ENCODE data around the gene CFL1.
A peak's percentile ranks its signal among the peaks of the same experiment; 100 is the strongest.

The CFL1 gene

DNA sequence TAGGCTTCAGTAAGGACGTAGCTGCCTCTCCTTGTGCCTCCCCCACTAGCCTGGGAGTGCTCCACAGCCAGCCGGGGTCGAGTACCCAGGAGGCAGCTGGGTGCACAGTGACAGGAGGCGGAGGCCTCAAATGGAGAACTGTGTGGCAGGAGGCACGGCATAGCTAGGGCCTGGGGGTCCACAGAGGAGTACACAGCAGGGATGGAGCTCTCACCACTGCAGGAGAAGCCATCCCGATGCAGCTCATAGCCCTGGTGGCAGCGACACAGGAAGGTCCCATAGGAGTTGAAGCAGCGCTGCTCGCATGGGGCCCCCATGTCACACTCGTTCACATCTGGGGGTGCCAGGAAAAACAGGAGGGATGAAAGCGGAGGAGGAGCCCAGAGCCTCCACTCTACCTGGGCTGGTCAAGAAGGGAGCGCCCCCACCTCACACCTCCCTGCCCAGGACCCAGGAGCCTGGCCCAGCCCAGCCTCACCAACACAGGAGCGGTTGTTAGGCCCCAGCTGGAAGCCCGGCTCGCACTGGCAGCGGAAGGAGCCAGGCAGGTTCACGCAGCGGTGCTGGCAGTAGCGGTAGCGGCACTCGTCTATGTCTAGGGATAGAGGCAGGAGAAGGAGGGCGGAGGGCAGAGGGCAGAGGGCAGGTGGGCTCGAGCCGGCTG lies 11.8 kb upstream of the CFL1 start:
- no peak for DNase-seq

DNA sequence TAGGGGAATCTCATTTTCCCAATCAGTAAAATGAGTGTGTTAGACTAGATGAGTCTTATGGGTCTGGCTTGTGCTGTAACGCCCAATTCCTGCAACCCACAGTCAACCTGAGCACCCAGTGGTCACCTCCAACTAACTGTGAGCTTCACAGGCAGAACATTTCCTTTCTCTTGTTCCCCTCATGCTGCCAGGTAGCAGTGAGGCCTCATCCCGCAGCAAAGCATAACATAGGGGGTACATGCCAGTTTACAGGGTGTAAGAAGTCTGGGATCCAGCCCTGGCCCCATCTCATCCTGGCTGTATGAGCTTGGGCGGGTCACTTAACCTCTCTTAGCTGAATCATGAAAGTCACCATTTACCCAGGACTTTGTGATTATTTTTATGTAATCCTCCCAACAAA lies 10.9 kb upstream of the CFL1 start:
- no peak for DNase-seq

DNA sequence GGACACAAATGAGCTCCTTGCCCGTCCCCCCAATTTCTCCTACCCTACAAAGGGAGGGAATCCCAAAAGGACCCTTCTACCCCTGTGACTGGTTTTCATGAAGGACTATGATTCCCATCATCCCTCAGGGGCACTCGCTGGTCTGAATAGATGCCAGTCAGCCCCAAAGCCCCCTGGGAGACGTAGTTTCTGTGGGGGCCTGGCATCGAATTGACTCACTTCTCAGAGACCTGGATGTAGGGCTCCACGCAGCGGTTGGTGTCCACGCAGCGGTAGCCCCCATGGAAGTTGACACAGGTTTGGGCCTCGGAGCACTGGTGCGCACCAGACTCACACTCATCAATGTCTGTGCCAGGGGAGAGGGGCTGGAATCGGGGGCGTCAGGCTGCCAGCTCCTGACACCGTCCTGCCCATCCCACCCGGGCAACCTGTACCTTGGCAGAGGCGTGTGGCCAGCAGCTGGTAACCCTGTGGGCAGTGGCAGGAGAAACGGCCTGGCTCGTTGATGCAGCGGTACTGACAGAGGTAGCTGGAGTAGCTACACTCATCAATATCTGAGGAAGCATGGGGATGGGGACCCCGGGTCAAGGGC lies 10.2 kb upstream of the CFL1 start:
- peak; percentile 33 for DNase-seq

DNA sequence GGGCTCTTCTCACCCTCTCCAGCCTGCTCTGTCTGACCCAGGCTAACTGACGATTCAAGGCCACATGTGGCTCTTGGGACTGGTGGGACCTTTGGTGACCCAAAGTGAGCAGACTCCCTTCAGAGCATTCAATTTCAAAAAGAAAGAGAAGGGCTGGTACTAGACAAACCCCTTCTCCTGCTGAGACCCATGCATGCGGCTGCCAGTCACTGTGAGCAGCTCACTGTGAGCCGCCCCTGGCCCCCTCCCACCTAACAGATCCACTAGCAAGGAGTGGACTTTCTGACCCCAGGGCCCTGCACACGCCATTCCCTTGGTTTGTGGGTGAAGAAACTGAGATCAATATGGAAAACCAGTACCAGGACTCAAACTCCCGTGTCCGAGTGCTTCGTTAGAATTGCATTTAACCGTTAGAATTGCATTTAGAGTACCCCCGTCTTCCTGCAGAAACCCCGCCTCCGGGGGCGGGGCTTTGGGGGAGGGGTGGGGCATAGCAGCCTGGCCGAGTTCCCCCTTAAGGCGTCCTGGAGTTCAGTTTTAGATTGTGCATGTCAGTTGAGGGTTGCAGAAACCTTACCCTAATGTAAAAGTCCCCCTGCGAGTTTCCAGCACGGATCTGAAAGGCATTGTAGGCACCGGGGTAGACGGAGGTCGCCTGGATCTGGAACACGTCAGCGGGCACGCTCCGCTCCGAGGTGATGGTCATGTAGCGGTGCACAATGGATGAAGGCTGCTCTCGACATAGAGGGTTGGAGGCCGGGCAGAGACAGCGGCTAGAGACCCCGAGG lies 9.5 kb upstream of the CFL1 start:
- DNase-seq, result peak; percentile 35

DNA sequence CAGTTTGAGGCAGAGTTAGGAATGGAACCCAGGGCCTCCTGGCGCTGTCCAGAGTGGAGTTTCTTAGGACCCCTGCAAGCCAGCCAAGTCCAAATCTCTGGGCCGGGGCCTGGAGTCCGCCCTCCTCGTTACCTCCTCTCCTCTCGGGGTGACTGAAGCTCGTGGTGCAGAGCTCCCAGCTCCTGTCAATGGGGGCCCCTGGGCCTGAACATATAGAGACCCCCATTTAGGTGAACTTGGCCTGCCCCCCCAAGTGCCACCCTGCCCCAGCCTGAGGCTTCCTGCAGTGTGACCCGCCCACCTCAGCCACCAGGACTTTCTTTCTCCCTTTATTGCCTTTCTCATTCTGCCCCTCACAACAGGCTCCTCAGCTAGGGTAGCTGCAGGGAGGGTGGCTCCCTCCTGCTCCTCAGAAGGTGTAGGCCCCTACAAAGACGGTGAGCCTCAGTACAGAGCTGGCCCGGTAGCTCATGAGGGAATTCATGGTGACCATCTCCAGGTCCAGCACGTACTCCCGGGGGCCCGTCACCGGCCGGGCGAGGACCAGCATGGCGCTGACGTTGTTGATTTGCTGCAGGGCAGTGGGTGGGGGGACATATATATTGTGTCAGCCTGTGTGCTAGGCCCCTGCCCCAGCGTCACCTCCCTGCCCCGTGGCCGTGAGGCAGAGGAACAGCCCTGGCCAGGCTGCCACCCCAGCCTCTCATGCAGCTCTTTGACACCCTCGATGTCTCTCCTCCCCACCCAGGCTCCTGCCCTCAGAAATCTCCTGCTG lies 8.7 kb upstream of the CFL1 start:
- no peak for DNase-seq

DNA sequence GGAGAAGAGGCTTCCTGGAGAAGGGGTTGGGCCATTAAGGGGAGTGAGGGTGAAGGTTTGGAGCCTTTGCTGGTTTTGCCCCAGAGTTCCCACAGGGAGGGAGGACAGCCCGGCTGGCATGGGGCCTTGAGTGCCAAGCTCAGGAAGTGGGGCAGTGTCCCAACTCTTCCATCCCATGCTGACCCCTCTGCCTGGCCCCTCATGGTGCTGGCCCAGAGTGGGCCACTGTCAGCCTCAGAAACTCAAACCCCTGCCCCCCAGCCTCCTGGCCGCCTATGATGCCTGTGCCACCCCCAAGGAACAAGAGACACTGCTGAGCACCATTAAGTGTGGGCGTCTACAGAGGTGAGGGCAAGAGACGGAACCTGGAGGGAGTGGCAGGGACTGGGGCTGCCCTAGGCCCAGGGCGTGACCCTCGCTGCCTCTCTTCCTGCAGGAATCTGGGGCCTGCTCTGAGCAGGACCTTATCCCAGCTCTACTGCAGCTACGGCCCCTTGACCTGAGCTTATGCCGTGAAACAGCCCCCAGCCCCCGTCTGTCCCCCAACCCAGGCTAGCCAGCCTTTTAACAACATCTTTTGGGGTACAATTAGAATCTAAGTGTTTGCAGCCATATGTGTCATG lies 7.7 kb upstream of the CFL1 start:
- no peak for DNase-seq

DNA sequence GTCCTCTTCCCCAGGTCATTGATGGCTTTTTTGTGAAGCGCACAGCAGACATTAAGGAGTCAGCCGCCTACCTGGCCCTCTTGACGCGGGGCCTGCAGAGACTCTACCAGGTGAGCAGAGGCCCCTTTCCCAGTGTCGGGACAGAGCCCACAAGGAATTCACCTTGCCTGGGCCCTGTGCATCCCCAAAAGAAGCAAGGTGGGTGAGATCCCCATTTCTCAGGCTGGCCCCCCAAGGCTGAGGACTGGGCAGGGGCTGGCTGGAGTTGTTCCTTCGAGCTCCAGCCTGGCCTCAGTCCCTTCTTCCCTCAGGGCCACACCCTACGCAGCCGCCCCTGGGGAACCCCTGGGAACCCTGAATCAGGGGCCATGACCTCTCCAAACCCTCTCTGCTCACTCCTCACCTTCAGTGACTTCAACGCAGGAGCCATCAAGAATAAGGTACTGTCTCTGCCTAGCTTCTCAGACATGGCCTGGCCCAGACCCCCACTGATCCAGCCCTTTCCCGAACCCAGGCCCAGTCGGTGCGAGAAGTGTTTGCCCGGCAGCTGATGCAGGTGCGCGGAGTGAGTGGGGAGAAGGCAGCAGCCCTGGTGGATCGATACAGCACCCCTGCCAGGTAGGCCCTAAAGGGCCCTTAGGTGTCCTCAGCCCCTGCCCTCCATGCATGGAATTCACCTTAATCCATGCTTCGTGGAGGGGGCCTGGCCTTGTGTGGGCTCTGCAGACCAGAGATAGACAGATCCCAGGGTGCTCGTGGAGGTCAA lies 6.9 kb upstream of the CFL1 start:
- DNase-seq, result no peak

DNA sequence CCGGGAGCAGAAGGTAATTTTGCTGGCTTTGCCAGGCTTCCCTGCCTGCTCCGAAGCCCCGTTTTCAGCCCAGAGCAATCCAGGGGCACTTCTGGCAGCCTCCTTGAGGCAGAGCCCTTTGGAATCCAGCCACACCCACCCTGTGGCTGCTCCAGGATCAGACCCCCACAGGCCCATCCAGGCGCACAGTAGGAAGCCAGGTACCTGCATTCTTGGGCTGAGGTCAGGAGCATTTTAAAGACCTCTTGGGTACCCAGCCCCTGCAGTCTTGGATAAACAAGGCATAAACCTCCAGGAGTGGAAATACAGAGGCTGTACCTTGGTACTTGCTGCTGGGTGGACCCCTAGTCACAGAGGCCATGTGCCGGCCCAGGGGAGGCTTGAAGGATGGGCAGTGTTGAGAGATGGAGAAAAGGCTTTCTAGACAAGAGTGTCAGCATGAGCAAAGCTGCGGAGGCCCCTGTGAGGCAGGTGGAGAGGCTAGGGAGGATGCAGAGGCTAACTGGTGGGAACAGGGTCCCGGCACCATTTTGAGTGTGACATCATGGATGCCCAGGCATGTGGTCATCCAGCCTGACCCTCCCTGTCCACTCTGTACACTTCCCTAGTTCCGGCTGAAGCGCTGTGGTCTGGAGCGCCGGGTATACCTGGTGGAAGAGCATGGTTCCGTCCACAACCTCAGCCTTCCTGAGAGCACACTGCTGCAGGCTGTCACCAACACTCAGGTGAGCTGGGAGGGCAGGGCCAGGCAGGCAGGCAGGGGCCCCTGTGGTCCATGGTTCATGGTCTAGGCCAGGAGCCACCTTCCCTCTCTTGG lies 6.1 kb upstream of the CFL1 start:
- DNase-seq, result no peak

DNA sequence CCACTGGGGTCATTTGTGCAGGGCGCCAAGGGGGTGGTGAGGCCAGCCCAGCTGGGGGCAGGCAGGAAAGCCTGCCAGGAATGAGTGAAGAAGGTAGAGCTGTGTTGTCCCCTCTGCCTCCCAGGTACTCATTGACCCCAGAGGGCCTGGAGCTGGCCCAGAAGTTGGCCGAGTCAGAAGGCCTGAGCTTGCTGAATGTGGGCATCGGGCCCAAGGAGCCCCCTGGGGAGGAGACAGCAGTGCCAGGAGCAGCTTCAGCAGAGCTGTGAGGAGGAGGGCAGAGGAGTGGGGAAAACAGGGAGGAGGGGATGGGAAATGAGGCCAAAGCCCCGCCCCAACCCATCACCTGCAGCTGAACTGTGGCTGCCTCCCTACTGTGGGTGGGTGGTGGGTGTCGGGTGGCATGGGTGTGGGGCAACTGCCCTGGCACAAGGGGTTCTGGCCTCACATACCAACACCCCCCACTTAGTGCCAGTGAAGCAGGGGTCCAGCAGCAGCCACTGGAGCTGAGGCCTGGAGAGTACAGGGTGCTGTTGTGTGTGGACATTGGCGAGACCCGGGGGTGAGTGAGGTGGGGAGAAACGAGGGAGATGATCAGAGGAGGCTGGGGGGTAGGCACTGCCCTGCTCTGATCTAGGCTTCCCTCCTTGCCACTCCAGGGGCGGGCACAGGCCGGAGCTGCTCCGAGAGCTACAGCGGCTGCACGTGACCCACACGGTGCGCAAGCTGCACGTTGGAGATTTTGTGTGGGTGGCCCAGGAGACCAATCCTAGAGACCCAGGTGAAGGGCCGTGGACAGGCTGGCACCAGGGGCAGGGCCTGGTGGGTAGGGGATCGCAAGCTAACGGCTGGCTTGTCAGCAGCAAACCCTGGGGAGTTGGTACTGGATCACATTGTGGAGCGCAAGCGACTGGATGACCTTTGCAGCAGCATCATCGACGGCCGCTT lies 5.2 kb upstream of the CFL1 start:
- no peak for DNase-seq

DNA sequence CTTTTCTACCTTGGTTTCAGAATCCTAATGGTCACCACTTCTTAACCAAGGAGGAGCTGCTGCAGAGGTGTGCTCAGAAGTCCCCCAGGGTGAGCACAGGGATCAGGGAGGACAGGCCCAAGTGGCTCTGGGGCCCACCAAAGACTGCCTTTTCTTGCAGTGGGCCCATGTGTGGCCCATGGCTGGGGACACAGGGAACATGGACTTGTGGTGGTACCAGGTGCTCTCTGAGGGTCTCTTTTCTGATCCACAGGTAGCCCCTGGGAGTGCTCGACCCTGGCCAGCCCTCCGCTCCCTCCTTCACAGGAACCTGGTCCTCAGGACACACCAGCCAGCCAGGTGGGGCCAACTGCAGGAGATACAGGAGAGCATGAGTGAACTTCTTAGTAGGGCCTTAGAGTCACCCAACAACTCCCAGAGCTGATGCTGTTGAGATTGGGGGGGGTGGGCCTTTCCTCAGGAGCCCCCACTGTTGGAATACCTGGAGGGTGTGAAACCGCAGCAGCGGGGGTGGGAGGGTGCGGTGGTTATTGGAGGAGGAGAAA lies 4.3 kb upstream of the CFL1 start:
- DNase-seq, result no peak

DNA sequence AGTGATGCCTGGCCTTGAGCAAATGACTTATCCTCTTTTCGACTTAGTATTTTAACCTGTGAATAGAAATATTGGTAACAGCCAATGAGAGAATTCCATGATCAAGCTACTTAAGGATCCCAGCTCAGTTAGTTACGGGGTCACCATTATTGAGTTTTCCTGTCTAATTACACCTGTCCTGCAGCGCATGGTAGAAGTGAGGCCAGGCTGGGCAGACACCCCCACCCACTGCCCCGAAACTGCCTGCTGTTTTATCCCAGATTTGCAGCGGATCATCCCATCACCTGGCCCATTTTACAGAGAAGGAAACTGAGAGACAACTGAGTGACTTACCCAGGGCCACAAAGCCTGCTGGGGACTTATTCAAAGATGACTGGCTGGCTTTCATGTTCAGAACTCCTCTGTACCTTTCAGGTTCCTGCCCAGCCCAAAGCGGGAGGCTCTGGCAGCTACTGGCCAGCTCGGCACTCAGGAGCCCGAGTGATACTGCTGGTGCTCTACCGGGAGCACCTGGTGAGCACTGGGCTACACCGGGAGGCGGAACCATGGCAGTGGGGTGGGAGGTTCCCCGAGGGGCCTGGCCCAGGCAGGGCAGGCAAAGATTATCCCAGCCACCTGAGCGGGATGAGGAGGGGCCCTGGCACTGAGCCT lies 3.7 kb upstream of the CFL1 start:
- no peak for DNase-seq

DNA sequence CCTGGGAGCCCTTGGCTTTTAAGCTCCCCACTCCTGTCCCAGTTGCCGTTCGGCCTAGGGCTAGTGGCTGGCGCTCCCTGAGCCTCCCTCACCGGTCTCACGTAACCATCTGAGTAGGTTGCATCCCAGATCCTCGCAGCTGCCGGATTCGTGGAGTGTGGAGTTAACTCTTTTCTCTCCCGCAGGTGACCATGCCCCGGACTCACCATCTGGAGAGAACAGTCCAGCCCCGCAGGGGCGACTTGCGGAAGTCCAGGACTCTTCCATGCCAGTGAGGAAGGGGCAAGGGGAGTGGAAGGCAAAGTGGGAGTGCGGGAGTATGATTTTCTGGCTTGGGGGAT lies 3.2 kb upstream of the CFL1 start:
- DNase-seq, result no peak

DNA sequence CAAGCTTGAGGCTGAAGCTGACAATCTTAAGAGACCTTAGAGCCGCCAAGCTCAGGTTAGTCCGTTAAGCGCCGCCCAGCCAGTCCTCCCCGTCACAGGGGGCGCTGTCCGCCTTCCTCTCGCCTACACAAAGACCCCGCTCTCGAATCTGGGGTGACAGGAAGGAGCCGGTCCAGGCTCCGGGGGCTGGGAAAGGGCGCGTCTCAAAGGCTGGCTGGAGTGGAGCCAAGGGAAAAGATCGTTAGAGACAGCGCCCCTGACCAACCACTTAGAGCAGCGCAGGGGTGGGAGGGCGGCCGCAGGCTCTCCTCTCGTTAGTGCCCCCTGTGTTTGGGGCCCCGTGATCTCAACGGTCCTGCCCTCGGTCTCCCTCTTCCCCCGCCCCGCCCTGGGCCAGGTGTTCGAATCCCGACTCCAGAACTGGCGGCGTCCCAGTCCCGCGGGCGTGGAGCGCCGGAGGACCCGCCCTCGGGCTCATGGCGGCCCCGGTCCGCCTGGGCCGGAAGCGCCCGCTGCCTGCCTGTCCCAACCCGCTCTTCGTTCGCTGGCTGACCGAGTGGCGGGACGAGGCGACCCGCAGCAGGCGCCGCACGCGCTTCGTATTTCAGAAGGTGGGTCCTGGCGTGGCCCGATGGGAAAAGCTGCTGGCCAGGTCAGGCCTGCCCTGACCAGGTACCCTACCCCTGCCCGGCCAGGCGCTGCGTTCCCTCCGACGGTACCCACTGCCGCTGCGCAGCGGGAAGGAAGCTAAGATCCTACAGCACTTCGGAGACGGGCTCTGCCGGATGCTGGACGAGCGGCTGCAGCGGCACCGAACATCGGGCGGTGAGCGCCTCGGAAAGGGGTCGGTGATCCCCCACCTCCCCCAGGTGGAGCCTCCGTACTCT lies 2.5 kb upstream of the CFL1 start, which contains the start of gene MUS81:
MUS81 (plus strand) TSS at position 156 of the 887 bp plus-strand sequence; CDS start at position 477, 321 bp downstream.
- DNase-seq, result peak; percentile 97

DNA sequence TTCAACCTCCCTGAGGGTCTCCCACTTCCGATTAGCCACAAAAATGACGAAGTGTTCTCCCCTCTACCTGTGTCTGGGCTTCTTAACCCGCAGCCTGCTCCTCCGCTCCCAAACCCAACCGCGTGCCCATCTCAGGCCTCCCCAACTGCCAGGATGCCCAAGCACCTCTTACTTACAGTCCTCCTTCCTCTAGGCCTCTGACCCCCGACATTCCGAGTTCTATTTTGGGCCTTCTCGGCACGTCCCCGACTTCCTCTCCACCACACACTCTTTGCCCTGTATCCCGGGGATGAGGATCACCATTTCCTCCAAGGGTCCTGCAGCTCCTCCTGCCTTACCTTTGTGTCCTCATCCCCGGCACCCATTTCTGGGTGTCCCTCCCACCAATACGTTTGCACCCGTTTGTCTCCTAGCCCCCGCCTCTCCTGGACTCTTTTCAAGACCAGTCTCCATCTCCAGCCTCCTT lies 1.9 kb upstream of the CFL1 start:
- no peak for DNase-seq

DNA sequence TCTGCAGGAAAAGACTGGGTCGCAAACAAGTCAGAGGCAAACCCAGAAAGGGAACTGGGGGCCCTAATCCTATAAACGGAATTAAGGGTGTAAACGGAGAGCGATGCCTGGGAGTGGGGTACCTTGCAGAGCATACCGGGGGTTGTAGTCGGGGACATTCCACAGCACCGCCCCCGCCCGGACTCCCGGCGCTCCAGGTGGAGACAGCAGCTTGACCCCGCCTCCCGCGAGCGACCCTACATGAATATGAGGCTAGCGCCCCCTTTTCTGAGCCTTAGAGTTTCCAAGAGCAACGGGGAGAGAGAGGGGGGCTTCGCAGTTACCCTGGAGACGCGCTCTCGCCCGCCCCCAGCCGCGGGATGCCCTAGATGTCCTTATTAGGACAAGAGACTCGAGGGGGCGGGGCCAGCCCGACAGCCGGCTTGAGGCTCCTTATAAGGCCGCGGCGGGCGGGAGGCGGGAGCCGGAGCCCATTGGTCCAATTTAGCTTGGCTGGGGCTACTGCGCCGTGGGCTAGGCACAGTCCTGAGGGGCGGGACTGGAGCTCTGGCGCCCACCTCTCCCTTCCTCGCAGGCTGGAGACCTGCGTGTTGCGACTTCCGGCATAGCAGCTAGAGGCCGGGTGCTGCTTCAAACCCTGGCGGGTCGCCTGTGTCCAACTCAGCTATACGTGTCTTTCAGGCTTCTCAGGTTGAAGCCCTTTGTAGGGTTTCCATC lies 1.3 kb upstream of the CFL1 start:
- DNase-seq, result peak; percentile 99

DNA sequence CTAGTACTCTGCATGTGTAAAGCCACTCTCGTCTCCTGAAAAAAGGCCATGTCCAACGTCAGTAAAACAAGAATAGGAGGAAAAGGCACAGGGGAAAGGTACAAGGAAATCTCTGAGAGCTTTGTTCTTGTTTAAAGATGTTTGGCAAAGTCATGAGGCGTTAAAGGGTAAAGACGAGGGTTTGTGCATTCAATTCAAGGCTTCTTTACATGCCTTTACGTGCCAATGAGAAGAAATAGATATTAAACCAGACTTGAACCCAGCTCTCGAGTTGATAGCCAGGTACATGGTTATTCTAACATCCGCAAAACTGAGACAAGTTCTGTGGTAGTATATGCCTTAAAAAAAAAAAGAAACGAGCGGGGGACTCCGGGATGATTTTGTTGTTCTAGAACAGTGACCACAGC lies 704 bp upstream of the CFL1 start:
- DNase-seq, result no peak

DNA sequence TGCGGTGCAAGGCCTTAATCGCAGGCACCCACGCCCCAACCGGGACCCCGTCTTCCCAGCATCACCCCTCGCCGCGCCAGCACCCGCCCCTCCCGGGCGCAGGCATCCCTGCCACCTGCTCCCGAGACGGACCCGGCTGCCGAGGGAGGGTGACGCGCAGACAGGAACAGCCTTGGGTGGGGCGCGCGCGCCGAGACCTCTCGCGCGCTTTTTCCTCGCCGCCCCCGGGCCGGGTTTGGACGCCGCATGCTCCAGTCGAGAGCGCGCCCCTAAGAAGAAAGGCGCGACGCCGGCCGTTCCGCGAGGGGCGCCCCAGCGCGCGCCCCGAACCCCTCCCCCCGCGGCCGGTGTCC lies 504 bp downstream of the CFL1 start:
- peak; percentile 67 for DNase-seq

Measured in CD4-positive, alpha-beta T cell treated with Interleukin-6 for 4 hours (primary cell).